CD4-positive, CD25-positive, alpha-beta regulatory T cell (primary cell): ENCODE results near the gene DCTN5. TPM values are rescaled to one million over a fixed set of nuclear protein-coding genes. Genes with fewer than 3 reads are reported as not detected.
"Not testable (repeated sequence)": the region's sequence is repeated elsewhere in the genome, so short reads cannot be mapped to it uniquely, and the experiment has no call there.

Source experiments
- ATAC-seq, 2 donors: fragments of 150-1000 bp; cut with Tn5 transposase; one replicate each; pipeline ENCODE4 v1.10.0; 2021; ENCODE audit warnings: low read depth in 2 of 2, moderate number of reproducible peaks in 2 of 2, moderate library complexity in 1 of 2
- DNase-seq, 3 donors: peaks; one replicate each; pipeline versions ENCODE4 v3.0.0 to v3.0.0-alpha.2; 2012 to 2022; ENCODE audit warnings: mixed read lengths in 1 of 3
- H3K27ac ChIP-seq: one replicate; pipeline ENCODE4 v1.7.0; 2013; ENCODE audit warnings: mild to moderate bottlenecking, low read length; ENCODE audit not compliant: insufficient read depth, poor library complexity, severe bottlenecking
- H3K27me3 ChIP-seq: one replicate; pipeline ENCODE4 v1.7.0; 2013; ENCODE audit warnings: low read length; ENCODE audit not compliant: control insufficient read depth, insufficient read depth
- H3K36me3 ChIP-seq: one replicate; pipeline ENCODE4 v1.7.0; 2013; ENCODE audit warnings: mild to moderate bottlenecking, low read length, moderate library complexity; ENCODE audit not compliant: control insufficient read depth, insufficient read depth
- H3K4me1 ChIP-seq: 2 replicates; pipeline ENCODE4 v1.7.0; 2013; ENCODE audit warnings: mild to moderate bottlenecking, low read length; ENCODE audit not compliant: insufficient read depth, control insufficient read depth, poor library complexity, severe bottlenecking
- H3K4me3 ChIP-seq: one replicate; pipeline ENCODE4 v1.7.0; 2013; ENCODE audit warnings: low read depth, mild to moderate bottlenecking, low read length, moderate library complexity
- H3K9me3 ChIP-seq, 2 experiments: 1 replicate in 1 of 2; 2 replicates in 1 of 2; pipeline ENCODE4 v1.7.0; 2013; ENCODE audit warnings: low read length in 2 of 2, mild to moderate bottlenecking in 1 of 2, moderate library complexity in 1 of 2; ENCODE audit not compliant: control insufficient read depth in 2 of 2
- H3K27ac Mint-ChIP-seq, 3 donors: one replicate each; pipeline ENCODE4 v1.8.0; 2020 to 2022; ENCODE audit warnings: mild to moderate bottlenecking in 3 of 3, mixed read lengths in 3 of 3, moderate library complexity in 2 of 3
- H3K27me3 Mint-ChIP-seq: one replicate; pipeline ENCODE4 v1.8.0; 2022; ENCODE audit warnings: mild to moderate bottlenecking, mixed read lengths
- H3K36me3 Mint-ChIP-seq: one replicate; pipeline ENCODE4 v1.8.0; 2020; ENCODE audit warnings: mixed read lengths
- H3K4me1 Mint-ChIP-seq, 4 donors: one replicate each; pipeline ENCODE4 v1.8.0; 2020 to 2022; ENCODE audit warnings: mixed read lengths in 4 of 4, mild to moderate bottlenecking in 1 of 4
- H3K4me3 Mint-ChIP-seq, 4 donors: one replicate each; pipeline ENCODE4 v1.8.0; 2020 to 2022; ENCODE audit warnings: mild to moderate bottlenecking in 4 of 4, mixed read lengths in 4 of 4, moderate library complexity in 3 of 4
- H3K9me3 Mint-ChIP-seq, 7 donors: one replicate each; pipeline ENCODE4 v1.8.0; 2020 to 2022; ENCODE audit warnings: mixed read lengths in 7 of 7, mild to moderate bottlenecking in 3 of 7, moderate library complexity in 2 of 7
- polyA plus RNA-seq, 4 donors: library from polyadenylated mRNA; unstranded; fragments of 300-500 nt; fragmentation: Illumina TruSeq; gene quantifications; one replicate each; pipeline ENCODE4 v1.2.3, GENCODE V29; 2021
- total RNA-seq: library from RNA; stranded (reverse); gene quantifications from one replicate; pipeline ENCODE4 v1.2.3, GENCODE V29; 2022

DCTN5 gene
- total and polyA plus RNA-seq, 5 donors from 2014 or later: 59.7 to 91.8 (median 64.5) TPM

DNA sequence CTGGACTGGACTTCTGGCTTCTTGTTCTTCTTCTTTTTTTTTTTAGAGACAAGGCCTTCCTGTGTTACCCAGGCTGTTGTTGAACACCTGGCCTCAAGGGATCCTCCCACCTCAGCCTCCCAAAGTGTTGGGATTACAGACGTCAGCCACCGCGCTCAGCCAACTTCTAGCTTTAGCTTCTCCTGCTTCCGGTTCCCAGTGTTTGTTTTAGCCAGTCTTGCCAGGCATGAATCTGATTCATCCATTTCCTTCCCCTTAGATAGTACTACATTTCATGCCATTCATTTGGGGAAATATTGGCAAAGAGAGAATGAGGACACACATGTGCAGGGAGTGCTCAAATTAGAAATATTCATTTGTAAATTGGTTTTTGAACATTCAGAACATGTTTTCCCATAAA lies 33.1 kb upstream of the DCTN5 start:
- DNase-seq (no peak), ATAC-seq (no peak)
- Mint-ChIP-seq H3K36me3 (peaks cover 21% of the 10 kb centered on the region), H3K4me1 (no peaks in the 10 kb centered on the region), H3K27me3 (no peaks in the 10 kb centered on the region), H3K9me3 (no peaks in the 10 kb centered on the region), H3K4me3 (no peak overlapping the region), H3K27ac (no peak overlapping the region)
- no peaks in the 10 kb centered on the region for H3K9me3 ChIP-seq
- H3K36me3 ChIP-seq: peaks cover 18% of the 10 kb centered on the region
- no peaks in the 10 kb centered on the region for H3K4me1 ChIP-seq
- no peak overlapping the region for H3K27ac ChIP-seq
- H3K4me3 ChIP-seq: no peak overlapping the region
- no peaks in the 10 kb centered on the region for H3K27me3 ChIP-seq

DNA sequence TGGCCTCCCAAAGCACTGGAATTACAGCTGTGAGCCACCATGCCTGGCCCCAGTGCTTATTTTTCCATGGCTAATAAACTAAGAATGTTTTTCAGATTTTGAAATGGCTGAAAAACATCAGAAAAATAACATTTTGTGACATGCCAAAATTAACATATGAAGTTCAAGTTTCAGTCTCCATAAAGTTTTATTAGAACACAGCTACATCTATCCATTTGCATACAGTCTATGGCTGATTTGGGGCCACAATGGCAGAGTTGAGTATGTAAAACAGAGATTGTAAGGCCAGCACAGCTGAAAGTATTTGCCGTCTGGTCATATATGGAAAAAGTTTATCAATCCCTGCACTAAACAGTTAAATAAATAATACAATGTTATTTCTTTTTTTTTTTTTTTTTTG lies 31.3 kb upstream of the DCTN5 start:
- H3K36me3 Mint-ChIP-seq: peaks cover 18% of the 10 kb centered on the region
- Histone ChIP-seq H3K36me3 (peaks cover 15% of the 10 kb centered on the region), H3K9me3 (no peaks in the 10 kb centered on the region), H3K4me3 (no peak overlapping the region), H3K27me3 (no peaks in the 10 kb centered on the region), H3K27ac (no peak overlapping the region), H3K4me1 (no peaks in the 10 kb centered on the region)
- ATAC-seq (no peak), DNase-seq (no peak)
- no peaks in the 10 kb centered on the region for H3K9me3 Mint-ChIP-seq
- no peaks in the 10 kb centered on the region for H3K27me3 Mint-ChIP-seq
- no peak overlapping the region for H3K4me3 Mint-ChIP-seq
- peaks cover 0 to 4% (median 0%) of the 10 kb centered on the region in 4 donors for H3K4me1 Mint-ChIP-seq
- H3K27ac Mint-ChIP-seq: no peak overlapping the region

DNA sequence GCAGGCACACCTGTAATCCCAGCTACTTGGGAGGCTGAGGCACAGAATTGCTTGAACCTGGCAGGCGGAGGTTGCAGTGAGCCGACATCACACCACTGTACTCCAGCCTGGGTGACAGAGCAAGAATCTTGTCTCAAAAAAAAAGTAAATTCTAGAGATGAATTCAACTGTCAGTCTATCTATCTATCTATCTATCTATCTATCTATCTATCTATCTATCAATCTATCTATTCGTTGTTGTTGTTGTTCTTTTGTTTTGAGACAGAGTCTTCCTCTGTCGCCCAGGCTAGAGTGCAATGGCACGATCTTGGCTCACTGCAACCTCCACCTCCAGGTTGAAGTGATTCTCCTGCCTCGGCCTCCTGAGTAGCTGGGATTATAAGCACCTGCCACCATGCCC lies 30.4 kb upstream of the DCTN5 start:
- H3K4me3 Mint-ChIP-seq, H3K9me3 Mint-ChIP-seq, H3K27me3 Mint-ChIP-seq, H3K27ac Mint-ChIP-seq, H3K27ac ChIP-seq, H3K4me1 ChIP-seq, ATAC-seq, DNase-seq, H3K27me3 ChIP-seq, H3K4me3 ChIP-seq, H3K9me3 ChIP-seq, H3K4me1 Mint-ChIP-seq: not testable (repeated sequence)
- peaks cover 12% of the 10 kb centered on the region for H3K36me3 ChIP-seq
- H3K36me3 Mint-ChIP-seq: peaks cover 18% of the 10 kb centered on the region

DNA sequence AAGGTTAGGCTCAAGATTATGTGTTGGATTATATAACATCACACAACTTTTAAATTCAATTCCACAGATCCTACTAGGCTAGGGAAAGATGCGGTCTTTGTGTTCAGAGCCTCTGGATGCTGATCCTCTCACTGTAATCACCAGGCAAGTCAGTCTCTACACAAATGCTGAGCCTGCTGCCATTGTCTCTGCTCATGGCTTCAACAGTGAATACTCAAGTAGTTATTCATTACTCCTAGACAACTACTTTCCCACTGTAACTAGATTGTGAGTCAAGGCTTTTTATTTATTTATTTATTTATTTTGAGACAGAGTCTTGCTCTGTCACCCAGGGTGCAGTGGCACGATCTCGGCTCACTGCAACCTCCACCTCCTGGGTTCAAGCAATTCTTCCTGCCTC lies 29.3 kb upstream of the DCTN5 start:
- no peak overlapping the region for H3K27ac Mint-ChIP-seq
- H3K36me3 Mint-ChIP-seq: peaks cover 20% of the 10 kb centered on the region
- no peak overlapping the region for H3K4me3 Mint-ChIP-seq
- no peaks in the 10 kb centered on the region for H3K27me3 Mint-ChIP-seq
- Histone ChIP-seq H3K9me3 (no peaks in the 10 kb centered on the region), H3K36me3 (peaks cover 6% of the 10 kb centered on the region), H3K27ac (no peak overlapping the region), H3K4me3 (no peak overlapping the region), H3K4me1 (no peaks in the 10 kb centered on the region), H3K27me3 (no peaks in the 10 kb centered on the region)
- DNase-seq (no peak), ATAC-seq (no peak)
- H3K9me3 Mint-ChIP-seq: no peaks in the 10 kb centered on the region
- H3K4me1 Mint-ChIP-seq: peaks cover 0 to 4% (median 0%) of the 10 kb centered on the region in 4 donors

DNA sequence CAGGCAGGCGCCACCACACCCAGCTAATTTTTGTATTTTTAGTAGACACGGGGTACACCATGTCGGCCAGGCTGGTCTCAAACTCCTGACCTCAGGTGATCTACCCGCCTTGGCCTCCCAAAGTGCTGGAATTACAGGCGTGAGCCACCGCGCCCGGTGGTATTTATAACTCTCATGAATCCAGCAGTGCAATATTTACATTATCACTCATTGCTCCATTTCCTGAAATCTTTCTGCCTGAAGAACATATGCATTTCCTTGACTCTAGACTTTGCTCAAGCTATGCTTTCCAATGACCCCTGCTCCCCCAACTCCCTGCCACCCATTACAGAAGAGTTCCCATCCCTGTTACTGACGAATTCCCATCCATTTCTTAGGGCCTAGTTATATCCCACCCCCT lies 25.5 kb upstream of the DCTN5 start:
- Histone ChIP-seq H3K4me1 (no peaks in the 10 kb centered on the region), H3K9me3 (no peaks in the 10 kb centered on the region), H3K27me3 (no peaks in the 10 kb centered on the region), H3K27ac (no peak overlapping the region), H3K4me3 (no peak overlapping the region), H3K36me3 (peaks cover 25% of the 10 kb centered on the region)
- Mint-ChIP-seq H3K9me3 (no peaks in the 10 kb centered on the region), H3K27me3 (no peaks in the 10 kb centered on the region), H3K4me1 (peaks cover 0 to 4% (median 0%) of the 10 kb centered on the region in 4 donors), H3K27ac (peak overlapping the region in 1 of 3 donors; percentile 82), H3K36me3 (peaks cover 19% of the 10 kb centered on the region), H3K4me3 (no peak overlapping the region)
- ATAC-seq: no peak
- DNase-seq: no peak

DNA sequence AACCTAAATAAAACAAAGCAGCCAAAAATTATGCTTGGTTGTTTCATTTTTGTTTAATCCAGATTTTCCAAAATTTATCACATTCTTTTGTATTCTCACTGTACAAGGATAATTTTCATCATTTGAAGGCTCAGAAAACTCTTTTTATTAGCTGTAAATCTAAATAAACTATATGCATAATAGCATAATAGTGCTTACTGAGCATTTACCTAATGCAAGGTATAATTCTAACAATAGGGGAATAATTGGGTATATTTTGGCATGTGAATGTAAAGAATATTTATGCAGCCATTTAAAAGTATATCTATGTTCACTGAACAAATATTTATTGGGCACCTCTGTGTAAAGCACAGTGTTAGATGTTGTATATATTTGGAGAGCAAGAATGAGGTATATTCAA lies 17.2 kb upstream of the DCTN5 start:
- Mint-ChIP-seq H3K27me3 (no peaks in the 10 kb centered on the region), H3K9me3 (no peaks in the 10 kb centered on the region)

DNA sequence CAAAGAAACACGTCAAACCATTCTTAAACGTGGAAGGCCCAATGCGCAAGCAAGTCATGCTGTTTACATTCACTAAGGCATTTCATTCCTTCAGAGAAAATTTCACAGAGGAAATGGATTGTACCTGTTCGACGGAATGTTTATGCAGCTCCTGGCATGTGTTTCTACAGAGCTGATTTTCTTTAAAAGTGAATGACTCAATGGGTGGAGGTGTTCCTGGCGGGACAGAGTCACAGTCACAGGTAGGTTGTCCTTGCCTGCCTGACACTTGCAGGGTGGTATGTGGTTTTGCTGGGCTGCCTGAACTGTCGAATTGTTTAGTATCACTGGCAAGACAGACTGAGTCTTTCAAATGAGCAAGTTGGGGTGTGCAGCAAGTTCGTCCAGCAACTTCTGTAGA lies 11.8 kb upstream of the DCTN5 start:
- no peak overlapping the region for H3K4me3 Mint-ChIP-seq
- DNase-seq: no peak

More for the DNA sequence above, 17.2 kb upstream of the DCTN5 start:
- ATAC-seq: no peak
- Histone ChIP-seq H3K36me3 (peaks cover 57% of the 10 kb centered on the region), H3K9me3 (no peaks in the 10 kb centered on the region), H3K27ac (no peak overlapping the region), H3K27me3 (no peaks in the 10 kb centered on the region), H3K4me1 (no peaks in the 10 kb centered on the region), H3K4me3 (no peak overlapping the region)
- no peak overlapping the region for H3K4me3 Mint-ChIP-seq
- no peak for DNase-seq
- peaks cover 0 to 8% (median under 1%) of the 10 kb centered on the region in 4 donors for H3K4me1 Mint-ChIP-seq
- H3K27ac Mint-ChIP-seq: no peak overlapping the region
- peaks cover 53% of the 10 kb centered on the region for H3K36me3 Mint-ChIP-seq

DNA sequence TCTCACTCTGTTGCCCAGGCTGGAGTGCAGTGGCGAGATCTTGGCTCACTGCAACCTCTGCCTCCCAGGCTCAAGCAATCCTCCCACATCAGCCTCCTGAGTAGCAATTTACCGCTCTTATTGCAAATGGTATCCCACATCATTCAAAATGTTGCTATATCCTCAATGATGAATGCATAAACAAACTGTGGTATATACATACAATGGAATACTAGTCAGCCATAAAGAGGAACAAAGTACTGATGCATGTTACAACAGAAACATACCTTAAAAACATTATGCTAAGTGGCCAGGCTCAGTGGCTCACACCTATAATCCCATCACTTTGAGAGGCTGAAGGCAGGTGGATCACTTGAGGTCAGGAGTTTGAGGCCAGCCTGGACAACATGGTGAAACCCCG lies 9.4 kb upstream of the DCTN5 start:
- not testable (repeated sequence) for H3K27me3 ChIP-seq, H3K27ac ChIP-seq, ATAC-seq, DNase-seq, H3K4me3 ChIP-seq, H3K9me3 ChIP-seq, H3K4me1 ChIP-seq, H3K9me3 Mint-ChIP-seq, H3K4me3 Mint-ChIP-seq, H3K27me3 Mint-ChIP-seq
- H3K36me3 ChIP-seq: peaks cover 32% of the 10 kb centered on the region
- Mint-ChIP-seq H3K4me1 (peaks cover 6 to 24% (median 15%) of the 10 kb centered on the region in 4 donors), H3K27ac (peak overlapping the region in 1 of 3 donors; percentile 32), H3K36me3 (peaks cover 43% of the 10 kb centered on the region)

More for the DNA sequence above, 11.8 kb upstream of the DCTN5 start:
- Mint-ChIP-seq H3K27me3 (no peaks in the 10 kb centered on the region), H3K9me3 (no peaks in the 10 kb centered on the region), H3K36me3 (peaks cover 34% of the 10 kb centered on the region), H3K4me1 (peaks cover 6 to 24% (median 14%) of the 10 kb centered on the region in 4 donors), H3K27ac (peak overlapping the region in 2 of 3 donors; percentile 27 to 81)
- H3K27me3 ChIP-seq: no peaks in the 10 kb centered on the region
- H3K36me3 ChIP-seq: peaks cover 32% of the 10 kb centered on the region
- ATAC-seq: no peak
- H3K9me3 ChIP-seq: no peaks in the 10 kb centered on the region
- no peaks in the 10 kb centered on the region for H3K4me1 ChIP-seq
- no peak overlapping the region for H3K27ac ChIP-seq
- H3K4me3 ChIP-seq: no peak overlapping the region
